WTC11 (cell line): ENCODE data around the gene MYO1H.

Experiments used
- ATF2 ChIP-seq: sonication (generic); formaldehyde crosslinking; IDR thresholded peaks from 2 replicates; pipeline ENCODE4 v1.8.1; 2022; ENCODE audit warnings: low read depth, missing genetic modification reagents, borderline replicate concordance
- CREB1 ChIP-seq: sonication (generic); formaldehyde crosslinking; IDR thresholded peaks from 2 replicates; pipeline ENCODE4 v1.8.0; 2023; ENCODE audit warnings: mild to moderate bottlenecking, missing genetic modification reagents
- CTCF ChIP-seq: fragments of 200-600 bp; IDR thresholded peaks from 2 replicates; pipeline ENCODE4 v1.8.0; 2022; ENCODE audit warnings: antibody characterized with exemption
- ELF4 ChIP-seq: sonication (generic); formaldehyde crosslinking; IDR thresholded peaks from 2 replicates; pipeline ENCODE4 v1.8.1; 2022; ENCODE audit warnings: low read depth, mild to moderate bottlenecking, moderate library complexity, missing genetic modification reagents
- HMGXB4 ChIP-seq: sonication (generic); formaldehyde crosslinking; IDR thresholded peaks from 2 replicates; pipeline ENCODE4 v1.8.1; 2023; ENCODE audit warnings: mild to moderate bottlenecking, moderate library complexity, missing genetic modification reagents
- SP1 ChIP-seq: sonication (generic); formaldehyde crosslinking; conservative IDR thresholded peaks from 2 replicates; pipeline ENCODE4 v1.8.1; 2022; ENCODE audit warnings: missing genetic modification reagents
- ZNF138 ChIP-seq: sonication (generic); formaldehyde crosslinking; conservative IDR thresholded peaks from 2 replicates; pipeline ENCODE4 v1.8.1; 2022; ENCODE audit warnings: mild to moderate bottlenecking, moderate library complexity, missing genetic modification reagents

- TF ChIP-seq CTCF (no peak), ATF2 (no peak), ZNF138 (CRISPR knock-in tag) (no peak), SP1 (CRISPR knock-in tag) (no peak), ELF4 (no peak), HMGXB4 (no peak), CREB1 (CRISPR knock-in tag) (no peak)
Observed at GRCh38 chr12:109493090-109493489, 145.4 kb downstream of the MYO1H start.
